HUES64 (cell line): Measurements from ENCODE around the gene MAMSTR.

ENCODE experiments used
- H3K27ac ChIP-seq: 2 replicates; pipeline ENCODE4 v1.7.0; 2013; ENCODE audit warnings: low read depth, low read length, inconsistent platforms
- H3K27me3 ChIP-seq: 2 replicates; pipeline ENCODE4 v1.6.1; 2013; ENCODE audit warnings: mild to moderate bottlenecking, low read length; ENCODE audit not compliant: insufficient read depth
- H3K36me3 ChIP-seq: 2 replicates; pipeline ENCODE4 v1.6.1; 2013; ENCODE audit warnings: mild to moderate bottlenecking, low read length; ENCODE audit not compliant: insufficient read depth
- H3K4me1 ChIP-seq: 2 replicates; pipeline ENCODE4 v1.6.1; 2013; ENCODE audit warnings: mild to moderate bottlenecking, low read length, moderate library complexity; ENCODE audit not compliant: insufficient read depth
- H3K4me3 ChIP-seq: 2 replicates; pipeline ENCODE4 v1.5.1; 2013; ENCODE audit warnings: mild to moderate bottlenecking, low read length, moderate library complexity
- H3K9ac ChIP-seq: 2 replicates; pipeline ENCODE4 v1.6.1; 2013; ENCODE audit warnings: mild to moderate bottlenecking, low read depth, low read length
- H3K9me3 ChIP-seq: 2 replicates; pipeline ENCODE4 v1.6.1; 2013; ENCODE audit warnings: low read depth, low read length; ENCODE audit not compliant: insufficient read depth
- WGBS: fragments of 150-250, 120-280 bp; methylation state at CpG from one replicate; pipeline ENCODE4 v1.1.7; 2013; ENCODE audit warnings: missing lambda C conversion rate; 5-methylcytosine and 5-hydroxymethylcytosine counted together

Gene MAMSTR

DNA sequence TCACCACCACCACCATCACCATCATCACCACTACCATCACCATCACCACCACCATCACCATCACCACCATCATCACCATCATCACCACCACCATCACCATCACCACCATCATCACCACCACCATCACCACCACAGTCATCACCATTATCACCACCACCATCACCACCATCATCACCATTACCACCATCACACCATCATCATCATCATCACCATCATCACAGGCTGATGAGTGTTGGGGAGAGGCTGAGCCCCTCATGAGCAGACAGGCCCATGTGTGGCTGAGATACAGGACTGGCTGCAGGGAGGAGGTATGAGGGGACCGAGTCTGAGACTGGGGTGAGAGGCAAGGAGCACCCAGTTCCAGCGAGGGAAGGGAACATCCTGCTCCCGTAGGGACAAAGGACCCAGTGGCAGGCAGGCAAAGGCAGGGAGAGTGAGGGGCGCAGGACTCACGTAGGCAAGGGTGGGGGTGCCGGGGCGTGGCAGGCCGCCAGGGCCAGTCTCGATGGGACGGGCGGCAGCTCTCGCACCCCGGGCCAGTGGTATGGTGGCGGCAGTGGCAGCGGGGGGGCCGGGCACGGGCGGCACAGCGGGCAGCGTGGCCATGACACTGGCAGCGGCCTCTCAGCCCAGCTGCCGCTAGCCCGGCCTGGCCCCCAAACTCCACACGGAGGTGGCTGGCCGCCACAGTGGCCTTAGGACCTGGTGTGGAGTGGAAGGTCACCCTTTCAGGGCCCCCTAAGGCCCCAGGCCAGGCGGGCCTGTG lies 49.4 kb downstream of the MAMSTR start:
- Histone ChIP-seq H3K4me1 (peaks cover 19% of the 10 kb centered on the region), H3K9me3 (no peaks in the 10 kb centered on the region), H3K9ac (no peak overlapping the region), H3K36me3 (no peaks in the 10 kb centered on the region), H3K27ac (no peak overlapping the region), H3K4me3 (no peak overlapping the region), H3K27me3 (peaks cover 11% of the 10 kb centered on the region)
- 95% methylated on average over 26 of the region's 26 CpGs for WGBS

- H3K27ac ChIP-seq, result no peak overlapping the region
- no peak overlapping the region for H3K4me3 ChIP-seq
- WGBS, result 94% methylated on average over 1 of the region's 2 CpGs
- 0 out of 2 replicates have a peak, but pooled peaks cover 6% of the 10 kb centered on the region for H3K4me1 ChIP-seq
- no peaks in the 10 kb centered on the region for H3K36me3 ChIP-seq
- H3K27me3 ChIP-seq, result peaks cover 5% of the 10 kb centered on the region
- H3K9ac ChIP-seq, result no peak overlapping the region
- no peaks in the 10 kb centered on the region for H3K9me3 ChIP-seq
Measured at GRCh38 chr19:48668761-48669160, 50.8 kb downstream of the MAMSTR start.

DNA sequence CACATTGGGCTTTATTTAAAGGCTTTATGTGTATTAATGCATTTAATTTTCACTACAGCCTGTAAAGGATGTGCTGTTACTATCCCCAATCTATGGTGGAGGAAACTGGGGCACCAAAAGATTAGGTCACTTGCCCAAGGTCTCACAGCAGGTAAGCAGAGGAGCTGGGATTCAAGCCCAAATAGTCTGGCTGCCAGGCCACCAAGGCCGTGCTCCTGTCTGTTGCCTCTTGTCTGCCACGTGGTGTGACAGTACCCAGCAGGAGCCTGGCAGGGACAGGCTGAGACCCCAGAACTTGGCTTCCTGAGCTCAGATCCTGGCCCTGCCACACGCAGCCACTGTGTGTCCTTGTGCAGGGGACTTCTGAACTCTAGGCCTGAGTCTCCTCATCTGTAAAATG lies 51.2 kb downstream of the MAMSTR start:
- H3K27ac ChIP-seq, result no peak overlapping the region
- no peaks in the 10 kb centered on the region for H3K36me3 ChIP-seq
- 85% methylated on average over 3 of the region's 3 CpGs for WGBS
- no peak overlapping the region for H3K9ac ChIP-seq
- peaks cover under 1% of the 10 kb centered on the region; the same call in 1 of the 2 replicates for H3K27me3 ChIP-seq
- H3K4me3 ChIP-seq, result no peak overlapping the region
- H3K9me3 ChIP-seq, result no peaks in the 10 kb centered on the region
- 0 out of 2 replicates have a peak, but pooled peaks cover 2% of the 10 kb centered on the region for H3K4me1 ChIP-seq

DNA sequence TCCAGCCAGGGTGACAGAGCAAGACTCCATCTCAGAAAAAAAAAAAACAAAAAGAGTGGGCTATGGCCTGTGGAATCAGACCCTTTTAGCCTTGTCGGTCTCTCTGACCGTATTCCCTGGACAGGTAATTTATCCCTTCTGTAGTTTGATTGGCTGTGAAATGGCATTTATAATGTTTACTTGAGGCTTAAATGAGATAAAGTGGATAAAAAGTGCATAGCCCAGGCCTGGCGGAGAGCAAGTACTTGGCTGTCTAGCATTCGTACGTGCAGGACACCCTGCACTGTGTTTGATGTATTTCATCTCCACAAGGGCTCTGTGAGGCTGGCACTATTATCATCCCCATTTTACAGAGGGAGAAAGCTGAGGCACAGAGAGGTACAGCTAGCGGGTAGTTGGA lies 53.7 kb downstream of the MAMSTR start:
- 93% methylated on average over 6 of the region's 6 CpGs for WGBS
- Histone ChIP-seq H3K4me3 (no peak overlapping the region), H3K9ac (no peak overlapping the region), H3K9me3 (no peaks in the 10 kb centered on the region), H3K27me3 (no peaks in the 10 kb centered on the region), H3K36me3 (no peaks in the 10 kb centered on the region), H3K27ac (no peak overlapping the region), H3K4me1 (no peaks in the 10 kb centered on the region)

DNA sequence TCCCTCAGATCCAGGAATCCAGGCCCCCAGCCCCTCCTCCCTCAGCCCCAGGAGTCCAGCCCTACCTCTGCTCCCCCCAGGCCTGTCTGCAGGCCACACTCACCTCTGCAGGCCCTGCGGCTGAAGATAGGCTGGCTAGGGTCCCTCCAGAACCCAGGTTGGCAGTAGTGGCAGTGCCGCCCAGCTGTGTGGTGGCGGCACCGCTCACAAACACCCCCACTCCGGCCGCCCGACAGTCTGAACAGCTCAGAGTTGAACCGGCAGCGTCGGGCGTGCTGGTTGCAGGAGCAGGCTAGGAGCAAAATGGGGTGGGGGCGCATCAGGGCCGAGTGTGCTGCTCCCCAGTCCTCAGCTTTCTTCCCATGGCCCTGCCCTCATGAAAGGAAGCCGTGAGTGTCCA lies 55.0 kb downstream of the MAMSTR start:
- Histone ChIP-seq H3K36me3 (no peaks in the 10 kb centered on the region), H3K4me3 (no peak overlapping the region), H3K9me3 (no peaks in the 10 kb centered on the region), H3K27ac (no peak overlapping the region), H3K9ac (no peak overlapping the region), H3K27me3 (no peaks in the 10 kb centered on the region), H3K4me1 (no peaks in the 10 kb centered on the region)
- 90% methylated on average over 14 of the region's 14 CpGs for WGBS

GRCh38 chr19:48663667-48664066 lies 55.9 kb downstream of the MAMSTR start:
- WGBS, result 91% methylated on average over 4 of the region's 4 CpGs
- Histone ChIP-seq H3K4me1 (no peaks in the 10 kb centered on the region), H3K27ac (no peak overlapping the region), H3K9me3 (no peaks in the 10 kb centered on the region), H3K36me3 (no peaks in the 10 kb centered on the region), H3K4me3 (no peak overlapping the region), H3K27me3 (no peaks in the 10 kb centered on the region), H3K9ac (no peak overlapping the region)
